Liver (tissue), 3 donors: ENCODE results near the gene POU3F3.

Source experiments
- EGR1 ChIP-seq, 2 donors: IDR thresholded peaks; 2 replicates each; pipeline ENCODE4 v1.6.1; 2016 to 2018; ENCODE audit warnings: antibody characterized with exemption in 2 of 2, low read depth in 2 of 2
- FOXA1 ChIP-seq: IDR thresholded peaks from 2 replicates; pipeline ENCODE4 v1.6.1; 2016; ENCODE audit warnings: antibody characterized with exemption
- GABPA ChIP-seq, 2 donors: IDR thresholded peaks in 1 of 2; conservative IDR thresholded peaks in 1 of 2; 2 replicates each; pipeline ENCODE4 v1.6.1; 2016; ENCODE audit warnings: antibody characterized with exemption in 2 of 2, mild to moderate bottlenecking in 1 of 2, moderate library complexity in 1 of 2
- HNF4G ChIP-seq: IDR thresholded peaks from 2 replicates; pipeline ENCODE4 v1.6.1; 2016; ENCODE audit warnings: antibody characterized with exemption
- JUND ChIP-seq, 2 donors: IDR thresholded peaks; 2 replicates each; pipeline ENCODE4 v1.6.1; 2016; ENCODE audit warnings: antibody characterized with exemption in 2 of 2
- RAD21 ChIP-seq, 2 donors: IDR thresholded peaks; 2 replicates each; pipeline ENCODE4 v1.6.1; 2016; ENCODE audit warnings: antibody characterized with exemption in 2 of 2, mild to moderate bottlenecking in 2 of 2
- RXRA ChIP-seq, 2 donors: IDR thresholded peaks; 2 replicates each; pipeline ENCODE4 v1.6.1; 2017 to 2018; ENCODE audit warnings: antibody characterized with exemption in 2 of 2, mild to moderate bottlenecking in 1 of 2
- SP1 ChIP-seq: IDR thresholded peaks from 2 replicates; pipeline ENCODE4 v1.6.1; 2018; ENCODE audit warnings: antibody characterized with exemption, mild to moderate bottlenecking
- TAF1 ChIP-seq: conservative IDR thresholded peaks from 2 replicates; pipeline ENCODE4 v1.6.1; 2016; ENCODE audit warnings: antibody characterized with exemption, mild to moderate bottlenecking
- YY1 ChIP-seq: IDR thresholded peaks from 2 replicates; pipeline ENCODE4 v1.6.1; 2016; ENCODE audit warnings: antibody characterized with exemption, mild to moderate bottlenecking
- TF ChIP-seq, protein P1 (sequence below): fragments of 150-350 bp; IDR thresholded peaks from 2 replicates; pipeline ENCODE4 v1.5.1; 2017; ENCODE audit warnings: improper control_type of control experiment, low read depth, low read length; ENCODE audit not compliant: missing input control
- TF ChIP-seq, protein P2 (sequence below): IDR thresholded peaks from 2 replicates; pipeline ENCODE4 v1.6.1; 2016; ENCODE audit warnings: antibody characterized with exemption, mild to moderate bottlenecking
- TF ChIP-seq, protein P3 (sequence below): IDR thresholded peaks from 2 replicates; pipeline ENCODE4 v1.6.1; 2016; ENCODE audit warnings: antibody characterized with exemption
- TF ChIP-seq, protein P4 (sequence below): IDR thresholded peaks from 2 replicates; pipeline ENCODE4 v1.6.1; 2016; ENCODE audit warnings: antibody characterized with exemption
- donor health status: healthy.
- donor health status: healthy.

DNA sequence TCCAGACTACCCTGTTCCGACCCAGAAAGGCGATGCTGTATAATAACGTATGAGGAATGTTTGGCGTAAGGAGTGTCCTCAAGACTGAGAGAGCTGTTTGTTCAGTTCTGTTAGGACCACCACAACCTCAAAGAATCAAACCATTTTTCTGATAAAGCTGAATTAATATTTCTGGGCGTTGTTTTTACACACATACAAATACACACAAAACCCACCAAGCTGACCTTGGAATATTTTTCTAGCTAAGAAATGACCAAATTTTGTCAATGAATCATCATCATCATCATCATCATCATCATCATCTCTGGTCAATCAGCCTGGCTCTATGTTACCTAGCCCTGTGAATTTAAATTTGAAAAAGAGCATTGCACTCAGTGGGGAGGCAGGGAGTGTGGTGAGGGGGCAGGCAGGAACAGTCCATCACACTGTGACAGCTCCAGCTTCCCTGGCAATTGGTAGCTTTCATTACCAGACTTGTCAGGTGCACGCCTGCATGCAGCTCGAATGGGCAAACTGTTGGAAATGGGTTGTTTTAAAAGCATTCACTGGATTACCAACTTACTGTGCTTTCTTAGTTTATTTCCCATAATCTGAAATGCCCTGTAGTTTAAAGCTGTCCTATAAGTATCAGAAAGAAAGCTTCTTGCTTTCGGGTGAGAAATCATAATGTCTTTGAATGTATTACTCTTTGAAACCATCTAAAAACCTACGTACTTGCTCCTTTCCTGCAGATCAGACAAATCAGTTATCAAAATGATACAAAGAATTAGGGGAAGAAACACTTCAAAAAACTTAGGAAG lies 6.9 kb upstream of the POU3F3 start:
- TF ChIP-seq, protein P1, sequence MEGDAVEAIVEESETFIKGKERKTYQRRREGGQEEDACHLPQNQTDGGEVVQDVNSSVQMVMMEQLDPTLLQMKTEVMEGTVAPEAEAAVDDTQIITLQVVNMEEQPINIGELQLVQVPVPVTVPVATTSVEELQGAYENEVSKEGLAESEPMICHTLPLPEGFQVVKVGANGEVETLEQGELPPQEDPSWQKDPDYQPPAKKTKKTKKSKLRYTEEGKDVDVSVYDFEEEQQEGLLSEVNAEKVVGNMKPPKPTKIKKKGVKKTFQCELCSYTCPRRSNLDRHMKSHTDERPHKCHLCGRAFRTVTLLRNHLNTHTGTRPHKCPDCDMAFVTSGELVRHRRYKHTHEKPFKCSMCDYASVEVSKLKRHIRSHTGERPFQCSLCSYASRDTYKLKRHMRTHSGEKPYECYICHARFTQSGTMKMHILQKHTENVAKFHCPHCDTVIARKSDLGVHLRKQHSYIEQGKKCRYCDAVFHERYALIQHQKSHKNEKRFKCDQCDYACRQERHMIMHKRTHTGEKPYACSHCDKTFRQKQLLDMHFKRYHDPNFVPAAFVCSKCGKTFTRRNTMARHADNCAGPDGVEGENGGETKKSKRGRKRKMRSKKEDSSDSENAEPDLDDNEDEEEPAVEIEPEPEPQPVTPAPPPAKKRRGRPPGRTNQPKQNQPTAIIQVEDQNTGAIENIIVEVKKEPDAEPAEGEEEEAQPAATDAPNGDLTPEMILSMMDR = no peak
- no peak for TF ChIP-seq EGR1 (IDR thresholded peaks at IDR 0.05; ENCODE audit: low read depth in 2 of 2)
- TF ChIP-seq, protein P2, sequence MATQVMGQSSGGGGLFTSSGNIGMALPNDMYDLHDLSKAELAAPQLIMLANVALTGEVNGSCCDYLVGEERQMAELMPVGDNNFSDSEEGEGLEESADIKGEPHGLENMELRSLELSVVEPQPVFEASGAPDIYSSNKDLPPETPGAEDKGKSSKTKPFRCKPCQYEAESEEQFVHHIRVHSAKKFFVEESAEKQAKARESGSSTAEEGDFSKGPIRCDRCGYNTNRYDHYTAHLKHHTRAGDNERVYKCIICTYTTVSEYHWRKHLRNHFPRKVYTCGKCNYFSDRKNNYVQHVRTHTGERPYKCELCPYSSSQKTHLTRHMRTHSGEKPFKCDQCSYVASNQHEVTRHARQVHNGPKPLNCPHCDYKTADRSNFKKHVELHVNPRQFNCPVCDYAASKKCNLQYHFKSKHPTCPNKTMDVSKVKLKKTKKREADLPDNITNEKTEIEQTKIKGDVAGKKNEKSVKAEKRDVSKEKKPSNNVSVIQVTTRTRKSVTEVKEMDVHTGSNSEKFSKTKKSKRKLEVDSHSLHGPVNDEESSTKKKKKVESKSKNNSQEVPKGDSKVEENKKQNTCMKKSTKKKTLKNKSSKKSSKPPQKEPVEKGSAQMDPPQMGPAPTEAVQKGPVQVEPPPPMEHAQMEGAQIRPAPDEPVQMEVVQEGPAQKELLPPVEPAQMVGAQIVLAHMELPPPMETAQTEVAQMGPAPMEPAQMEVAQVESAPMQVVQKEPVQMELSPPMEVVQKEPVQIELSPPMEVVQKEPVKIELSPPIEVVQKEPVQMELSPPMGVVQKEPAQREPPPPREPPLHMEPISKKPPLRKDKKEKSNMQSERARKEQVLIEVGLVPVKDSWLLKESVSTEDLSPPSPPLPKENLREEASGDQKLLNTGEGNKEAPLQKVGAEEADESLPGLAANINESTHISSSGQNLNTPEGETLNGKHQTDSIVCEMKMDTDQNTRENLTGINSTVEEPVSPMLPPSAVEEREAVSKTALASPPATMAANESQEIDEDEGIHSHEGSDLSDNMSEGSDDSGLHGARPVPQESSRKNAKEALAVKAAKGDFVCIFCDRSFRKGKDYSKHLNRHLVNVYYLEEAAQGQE = no peak
- no peak for TF ChIP-seq TAF1
- TF ChIP-seq, protein P3, sequence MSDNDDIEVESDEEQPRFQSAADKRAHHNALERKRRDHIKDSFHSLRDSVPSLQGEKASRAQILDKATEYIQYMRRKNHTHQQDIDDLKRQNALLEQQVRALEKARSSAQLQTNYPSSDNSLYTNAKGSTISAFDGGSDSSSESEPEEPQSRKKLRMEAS = no peak
- TF ChIP-seq JUND (IDR thresholded peaks at IDR 0.05) = no peak
- no peak for TF ChIP-seq SP1
- no peak for TF ChIP-seq RAD21 (IDR thresholded peaks at IDR 0.05)
- TF ChIP-seq YY1 = no peak
- no peak for TF ChIP-seq HNF4G
- TF ChIP-seq, protein P4, sequence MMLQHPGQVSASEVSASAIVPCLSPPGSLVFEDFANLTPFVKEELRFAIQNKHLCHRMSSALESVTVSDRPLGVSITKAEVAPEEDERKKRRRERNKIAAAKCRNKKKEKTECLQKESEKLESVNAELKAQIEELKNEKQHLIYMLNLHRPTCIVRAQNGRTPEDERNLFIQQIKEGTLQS = no peak
- TF ChIP-seq RXRA (IDR thresholded peaks at IDR 0.05) = no peak
- TF ChIP-seq FOXA1 = no peak
- no peak for TF ChIP-seq GABPA (IDR thresholded peaks at IDR 0.05 in 1 of 2, conservative IDR thresholded peaks at IDR 0.05 in 1 of 2)
